Trophoblast cell (in vitro differentiated cells and primary cell): ENCODE results near the gene GFPT1.

Experiments
- DNase-seq, 2 donors: peaks; one replicate each; pipeline ENCODE4 v3.0.0-alpha.2; 2016
- H2AFZ ChIP-seq: 2 replicates; pipeline ENCODE4 v1.6.1; 2013; ENCODE audit warnings: low read length, moderate library complexity, mild to moderate bottlenecking; ENCODE audit not compliant: insufficient read depth, poor library complexity
- H2AK5ac ChIP-seq: 2 replicates; pipeline ENCODE4 v1.6.1; 2013; ENCODE audit warnings: mild to moderate bottlenecking, low read length
- H2BK120ac ChIP-seq: 2 replicates; pipeline ENCODE4 v1.6.1; 2013; ENCODE audit warnings: low read length, mild to moderate bottlenecking, moderate library complexity; ENCODE audit not compliant: insufficient read depth, poor library complexity
- H2BK12ac ChIP-seq: 2 replicates; pipeline ENCODE4 v1.6.1; 2013; ENCODE audit warnings: mild to moderate bottlenecking, low read length, moderate library complexity
- H2BK5ac ChIP-seq: 2 replicates; pipeline ENCODE4 v1.6.1; 2013; ENCODE audit warnings: low read length, low read depth, moderate library complexity, mild to moderate bottlenecking; ENCODE audit not compliant: poor library complexity
- H3K14ac ChIP-seq: 2 replicates; pipeline ENCODE4 v1.6.1; 2013; ENCODE audit warnings: mild to moderate bottlenecking, low read length
- H3K18ac ChIP-seq: 2 replicates; pipeline ENCODE4 v1.6.1; 2013; ENCODE audit warnings: mild to moderate bottlenecking, low read length
- H3K23ac ChIP-seq: 2 replicates; pipeline ENCODE4 v1.6.1; 2013; ENCODE audit warnings: low read length
- H3K27ac ChIP-seq: 2 replicates; pipeline ENCODE4 v1.5.1; 2013; ENCODE audit warnings: low read depth, mild to moderate bottlenecking, inconsistent platforms, low read length, moderate library complexity
- H3K27me3 ChIP-seq: 2 replicates; pipeline ENCODE4 v1.6.1; 2013; ENCODE audit warnings: inconsistent platforms, mild to moderate bottlenecking, low read length, moderate library complexity; ENCODE audit not compliant: insufficient read depth
- H3K36me3 ChIP-seq, 2 experiments: 1 replicate in 1 of 2; 2 replicates in 1 of 2; pipeline ENCODE4 v1.6.1; 2013; ENCODE audit warnings: low read length in 2 of 2, mild to moderate bottlenecking in 2 of 2, moderate library complexity in 1 of 2; ENCODE audit not compliant: insufficient read depth in 2 of 2, control insufficient read depth in 1 of 2
- H3K4ac ChIP-seq: 2 replicates; pipeline ENCODE4 v1.6.1; 2013; ENCODE audit warnings: low read depth, mild to moderate bottlenecking, low read length, moderate library complexity
- H3K4me1 ChIP-seq, 2 experiments: 1 replicate in 1 of 2; 2 replicates in 1 of 2; pipeline ENCODE4 v1.6.1; 2013; ENCODE audit warnings: low read length in 2 of 2, mild to moderate bottlenecking in 2 of 2, moderate library complexity in 1 of 2; ENCODE audit not compliant: insufficient read depth in 2 of 2, control insufficient read depth in 1 of 2
- H3K4me2 ChIP-seq: 2 replicates; pipeline ENCODE4 v1.6.1; 2013; ENCODE audit warnings: inconsistent platforms, mild to moderate bottlenecking, low read length, moderate library complexity
- H3K4me3 ChIP-seq: 2 replicates; pipeline ENCODE4 v1.5.1; 2013; ENCODE audit warnings: mild to moderate bottlenecking, low read depth, low read length, inconsistent platforms
- H3K79me1 ChIP-seq: one replicate; pipeline ENCODE4 v1.6.1; 2013; ENCODE audit warnings: low read length
- H3K79me2 ChIP-seq: 2 replicates; pipeline ENCODE4 v1.6.1; 2013; ENCODE audit warnings: low read length, mild to moderate bottlenecking; ENCODE audit not compliant: control insufficient read depth, insufficient read depth, poor library complexity
- H3K9ac ChIP-seq: 2 replicates; pipeline ENCODE4 v1.6.1; 2013; ENCODE audit warnings: mild to moderate bottlenecking, low read length
- H3K9me3 ChIP-seq: 2 replicates; pipeline ENCODE4 v1.6.1; 2013; ENCODE audit warnings: low read depth, mild to moderate bottlenecking, control low read depth, inconsistent platforms, low read length; ENCODE audit not compliant: insufficient read depth
- H4K12ac ChIP-seq: 2 replicates; pipeline ENCODE4 v1.6.1; 2013; ENCODE audit warnings: low read depth, mild to moderate bottlenecking, low read length, moderate library complexity
- H4K8ac ChIP-seq: 2 replicates; pipeline ENCODE4 v1.6.1; 2013; ENCODE audit warnings: low read depth, mild to moderate bottlenecking, low read length, moderate library complexity
- H4K91ac ChIP-seq: one replicate; pipeline ENCODE4 v1.6.1; 2013; ENCODE audit warnings: low read depth, mild to moderate bottlenecking, low read length, moderate library complexity
- WGBS: extraction: QIAGEN DNeasy Blood & Tissue Kit; methylation state at CpG from one replicate; pipeline ENCODE4 v1.1.7; 2013; ENCODE audit warnings: missing lambda C conversion rate; ENCODE audit not compliant: insufficient read length, insufficient coverage; ENCODE audit errors: extremely low coverage; 5-methylcytosine and 5-hydroxymethylcytosine counted together

GFPT1 gene

DNA sequence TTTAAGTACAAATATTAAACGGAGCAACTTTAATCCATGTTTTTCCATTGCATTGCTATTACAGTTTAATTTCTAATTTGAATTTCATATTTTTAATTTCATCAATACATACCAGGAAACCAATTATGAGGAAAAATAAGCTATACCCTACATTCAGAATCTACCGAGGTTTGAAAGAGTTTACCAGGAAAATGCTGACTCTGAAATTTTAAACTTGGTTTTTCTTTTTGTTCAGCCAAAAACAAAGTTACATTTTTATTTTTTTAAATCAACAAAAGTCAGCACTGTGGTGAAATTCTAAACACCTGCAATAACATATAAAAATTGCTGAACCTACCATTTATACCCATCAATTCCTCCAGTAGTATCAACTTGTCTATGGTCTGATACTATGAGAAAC lies 53.7 kb downstream of the GFPT1 start:
- Histone ChIP-seq H2BK5ac (no peak overlapping the region), H3K4me2 (no peak overlapping the region), H3K14ac (no peak overlapping the region), H3K36me3 (peaks cover 20 to 33% of the 10 kb centered on the region in 2 experiments), H2BK120ac (no peak overlapping the region), H4K91ac (no peak overlapping the region), H3K27me3 (no peaks in the 10 kb centered on the region), H3K9me3 (no peaks in the 10 kb centered on the region), H3K9ac (no peak overlapping the region), H2BK12ac (no peak overlapping the region), H2AFZ (no peak overlapping the region), H4K8ac (no peak overlapping the region), H3K4me3 (no peak overlapping the region), H3K4ac (no peak overlapping the region), H3K23ac (no peak overlapping the region), H3K79me1 (no peaks in the 10 kb centered on the region), H3K4me1 (no peaks in the 10 kb centered on the region), H2AK5ac (no peak overlapping the region), H4K12ac (no peak overlapping the region), H3K27ac (no peak overlapping the region), H3K79me2 (no peaks in the 10 kb centered on the region), H3K18ac (no peak overlapping the region)
- WGBS: no CpG with 5 or more reads among the region's 2 CpGs
- DNase-seq: no peak

DNA sequence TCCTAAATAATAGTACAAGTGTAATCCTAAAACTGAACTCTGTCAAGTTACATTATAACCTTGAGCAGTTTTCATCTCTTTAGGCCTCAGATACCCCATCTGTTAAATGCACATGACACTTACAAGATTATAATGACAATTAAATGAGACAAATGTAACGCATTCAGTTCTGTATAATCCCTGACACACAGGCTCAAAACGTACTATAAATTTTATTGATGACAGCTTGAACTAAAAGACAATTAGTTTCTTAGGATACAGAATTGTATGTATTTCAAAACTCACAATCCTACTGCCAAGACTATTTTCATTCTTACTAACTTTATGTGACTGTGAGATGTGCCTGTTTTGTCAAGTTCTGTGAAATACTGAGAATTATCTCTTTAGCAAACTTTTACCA lies 56.2 kb downstream of the GFPT1 start:
- H4K91ac ChIP-seq: no peak overlapping the region
- no CpG with 5 or more reads among the region's 2 CpGs for WGBS

DNA sequence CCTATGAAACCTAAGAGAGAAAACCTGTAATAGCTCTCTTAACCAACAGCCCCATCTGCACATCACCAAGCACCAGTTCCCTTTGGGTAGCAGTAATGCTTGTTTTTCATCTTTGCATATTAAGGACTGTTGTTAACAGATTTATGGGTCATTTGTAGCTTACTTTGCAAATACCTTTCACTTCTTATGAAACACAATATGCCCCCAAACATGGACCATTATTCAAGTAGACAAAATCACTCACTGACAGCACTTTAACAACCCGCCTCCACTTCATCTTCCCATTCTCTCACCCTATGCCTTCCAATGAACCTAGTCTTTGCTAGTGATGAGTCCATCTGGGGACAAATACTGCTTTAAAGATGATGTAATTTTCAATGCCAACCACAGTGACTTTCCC lies 64.4 kb downstream of the GFPT1 start:
- no CpG with 5 or more reads among the region's 1 CpG for whole genome bisulfite sequencing
- H3K4ac ChIP-seq: no peak overlapping the region
- no peak overlapping the region for H3K4me2 ChIP-seq
- no peaks in the 10 kb centered on the region for H3K4me1 ChIP-seq
- no peaks in the 10 kb centered on the region for H3K79me2 ChIP-seq
- H3K79me1 ChIP-seq: no peaks in the 10 kb centered on the region
- H2AK5ac ChIP-seq: no peak overlapping the region
- H2AFZ ChIP-seq: no peak overlapping the region
- no peak overlapping the region for H4K12ac ChIP-seq
- H3K9ac ChIP-seq: no peak overlapping the region
- no peak overlapping the region for H2BK12ac ChIP-seq
- H3K27ac ChIP-seq: no peak overlapping the region
- H3K14ac ChIP-seq: no peak overlapping the region
- no peak overlapping the region for H3K4me3 ChIP-seq
- H4K8ac ChIP-seq: no peak overlapping the region
- no peak overlapping the region for H3K18ac ChIP-seq
- no peaks in the 10 kb centered on the region for H3K9me3 ChIP-seq
- no peak overlapping the region for H2BK120ac ChIP-seq
- peaks cover 14 to 17% of the 10 kb centered on the region in 2 experiments for H3K36me3 ChIP-seq
- DNase-seq: no peak
- no peaks in the 10 kb centered on the region for H3K27me3 ChIP-seq
- no peak overlapping the region for H3K23ac ChIP-seq
- H4K91ac ChIP-seq: no peak overlapping the region
- H2BK5ac ChIP-seq: no peak overlapping the region

More for the DNA sequence above, 56.2 kb downstream of the GFPT1 start:
- H2AFZ ChIP-seq: no peak overlapping the region
- H3K27me3 ChIP-seq: no peaks in the 10 kb centered on the region
- no peak overlapping the region for H3K4me2 ChIP-seq
- no peaks in the 10 kb centered on the region for H3K79me1 ChIP-seq
- peaks cover 22 to 37% of the 10 kb centered on the region in 2 experiments for H3K36me3 ChIP-seq
- H4K8ac ChIP-seq: no peak overlapping the region
- no peak overlapping the region for H2AK5ac ChIP-seq
- H3K79me2 ChIP-seq: no peaks in the 10 kb centered on the region
- no peak overlapping the region for H2BK5ac ChIP-seq
- no peak overlapping the region for H2BK120ac ChIP-seq
- no peak overlapping the region for H2BK12ac ChIP-seq
- H3K4me1 ChIP-seq: no peaks in the 10 kb centered on the region
- no peak overlapping the region for H3K27ac ChIP-seq
- H4K12ac ChIP-seq: no peak overlapping the region
- no peak overlapping the region for H3K4ac ChIP-seq
- H3K23ac ChIP-seq: no peak overlapping the region
- H3K14ac ChIP-seq: no peak overlapping the region
- no peak for DNase-seq
- H3K4me3 ChIP-seq: no peak overlapping the region
- no peak overlapping the region for H3K18ac ChIP-seq
- H3K9ac ChIP-seq: no peak overlapping the region
- no peaks in the 10 kb centered on the region for H3K9me3 ChIP-seq

- H3K27ac ChIP-seq: no peak overlapping the region
- no peaks in the 10 kb centered on the region for H3K27me3 ChIP-seq
- no peak overlapping the region for H3K4me3 ChIP-seq
- no peak overlapping the region for H3K4ac ChIP-seq
- peaks cover 3 to 11% of the 10 kb centered on the region in 2 experiments for H3K36me3 ChIP-seq
- H3K4me2 ChIP-seq: no peak overlapping the region
- no peak overlapping the region for H4K12ac ChIP-seq
- H3K14ac ChIP-seq: no peak overlapping the region
- no peak overlapping the region for H2AFZ ChIP-seq
- no peaks in the 10 kb centered on the region for H3K4me1 ChIP-seq
- DNase-seq: no peak
- H2BK5ac ChIP-seq: no peak overlapping the region
- H4K8ac ChIP-seq: no peak overlapping the region
- no peak overlapping the region for H3K18ac ChIP-seq
- no peak overlapping the region for H2AK5ac ChIP-seq
- no peak overlapping the region for H3K23ac ChIP-seq
- no peak overlapping the region for H4K91ac ChIP-seq
- no peaks in the 10 kb centered on the region for H3K79me2 ChIP-seq
- H2BK120ac ChIP-seq: no peak overlapping the region
- H3K9ac ChIP-seq: no peak overlapping the region
- peaks cover 1% of the 10 kb centered on the region for H3K9me3 ChIP-seq
- H2BK12ac ChIP-seq: no peak overlapping the region
- H3K79me1 ChIP-seq: no peaks in the 10 kb centered on the region
Observed at GRCh38 chr2:69316550-69316949, 70.5 kb downstream of the GFPT1 start.
